ENCODE data around the gene PRXL2B.

PRXL2B gene

GRCh38 chr1:2631136-2632050, 44.8 kb downstream of the PRXL2B start:
- Mint-ChIP-seq H3K4me1 (peaks cover 5% of the 10 kb centered on the region), H3K4me3 (no peak overlapping the region), H3K36me3 (ENCODE audit: low read depth) (no peaks in the 10 kb centered on the region), H3K27ac (no peak overlapping the region), H3K27me3 (peaks cover 34% of the 10 kb centered on the region), H3K9me3 (peaks cover 8% of the 10 kb centered on the region)
- no peak for DNase-seq
- ATAC-seq: no peak

DNA sequence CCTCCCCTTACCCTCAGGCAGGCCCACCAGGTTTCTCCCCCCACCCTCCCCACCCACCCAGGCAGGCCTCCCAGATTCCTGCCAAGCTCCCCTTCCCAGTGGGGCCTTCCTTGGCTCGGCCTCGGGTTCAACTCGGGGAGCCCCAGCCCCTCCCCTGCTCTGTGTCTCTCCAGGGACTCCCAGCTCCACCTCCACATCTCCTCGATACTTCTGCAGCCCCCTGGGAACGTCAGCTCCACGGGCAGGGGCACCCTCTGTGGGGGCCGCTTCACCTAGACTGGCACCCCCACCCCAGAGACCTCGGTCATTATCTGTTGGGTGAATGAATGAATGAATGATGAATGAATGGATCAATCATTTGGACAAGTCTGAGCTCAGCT, 45.5 kb downstream of the PRXL2B start:
- H3K27ac Mint-ChIP-seq: no peak overlapping the region
- no peaks in the 10 kb centered on the region for H3K36me3 Mint-ChIP-seq (ENCODE audit: low read depth)
- H3K27me3 Mint-ChIP-seq: peaks cover 30% of the 10 kb centered on the region
- no peak for DNase-seq
- peaks cover 5% of the 10 kb centered on the region for H3K4me1 Mint-ChIP-seq
- no peak overlapping the region for H3K4me3 Mint-ChIP-seq
- no peak for ATAC-seq
- H3K9me3 Mint-ChIP-seq: peaks cover 12% of the 10 kb centered on the region

DNA sequence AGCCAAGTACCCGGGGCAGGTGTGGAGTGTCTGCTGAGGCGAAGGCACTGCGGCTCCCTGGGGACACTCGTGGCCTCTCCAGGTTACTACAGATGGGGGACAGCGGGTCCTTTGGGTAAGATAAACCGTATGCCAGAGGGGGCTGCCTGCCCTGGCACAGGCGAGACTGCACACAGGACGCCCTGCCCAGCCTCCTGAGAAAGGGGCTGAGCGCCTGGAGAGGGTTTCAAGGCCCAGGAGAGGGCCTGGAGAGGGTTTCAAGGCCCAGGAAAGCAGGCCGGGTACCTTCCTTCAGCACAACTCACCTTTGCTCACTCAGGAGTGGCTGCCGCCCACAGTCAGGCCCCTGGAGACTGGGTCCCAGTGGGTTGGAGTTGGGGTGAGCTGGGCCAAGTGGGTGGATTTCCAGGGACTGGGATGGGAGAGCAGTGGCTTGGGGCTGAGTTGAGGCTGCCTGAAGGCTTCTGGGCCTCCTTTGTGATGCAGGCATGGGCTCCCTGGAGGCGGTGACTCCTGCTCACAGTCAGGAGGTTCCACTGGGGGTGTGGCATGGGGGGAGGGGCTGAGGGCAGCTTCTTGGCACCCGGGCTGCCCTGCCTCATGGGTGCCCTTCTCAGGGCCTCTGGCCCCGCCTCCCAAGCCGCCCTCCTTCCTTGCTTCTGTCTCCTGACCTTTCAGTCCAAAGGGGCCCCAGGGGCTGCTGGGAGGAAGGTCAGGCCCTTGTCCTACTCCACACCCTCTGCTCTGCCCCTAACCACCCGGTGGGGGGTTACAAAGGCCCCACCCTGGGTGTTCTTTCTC, 46.2 kb downstream of the PRXL2B start, which contains the start of gene MMEL1:
Gene MMEL1, minus strand, starts transcription at position 456 of the 801 bp plus-strand sequence. CDS start 3,532 bp downstream, outside the sequence.
- H3K9me3 Mint-ChIP-seq: peaks cover 13% of the 10 kb centered on the region
- H3K27me3 Mint-ChIP-seq: peaks cover 23% of the 10 kb centered on the region
- no peak within 1 kb of the TSS for H3K4me3 Mint-ChIP-seq
- peak; percentile 51 for ATAC-seq
- no peak within 1 kb of the TSS for H3K27ac Mint-ChIP-seq
- H3K4me1 Mint-ChIP-seq: peaks cover 3% of the 10 kb centered on the region
- peak; percentile 32 for DNase-seq
- H3K36me3 Mint-ChIP-seq (ENCODE audit: low read depth): no peaks in the 10 kb centered on the region

GRCh38 chr1:2633366-2633935, 46.9 kb downstream of the PRXL2B start:
- ATAC-seq (no peak), DNase-seq (no peak)
- Mint-ChIP-seq H3K9me3 (peaks cover 13% of the 10 kb centered on the region), H3K4me1 (peaks cover 3% of the 10 kb centered on the region), H3K4me3 (no peak overlapping the region), H3K27ac (no peak overlapping the region), H3K36me3 (ENCODE audit: low read depth) (no peaks in the 10 kb centered on the region), H3K27me3 (peaks cover 18% of the 10 kb centered on the region)

GRCh38 chr1:2633936-2634491, 47.4 kb downstream of the PRXL2B start:
- Mint-ChIP-seq H3K36me3 (ENCODE audit: low read depth) (no peaks in the 10 kb centered on the region), H3K9me3 (peaks cover 13% of the 10 kb centered on the region), H3K4me3 (no peak overlapping the region), H3K27ac (no peak overlapping the region), H3K27me3 (peaks cover 18% of the 10 kb centered on the region), H3K4me1 (peaks cover 3% of the 10 kb centered on the region)
- DNase-seq (no peak), ATAC-seq (no peak)

- H3K27me3 Mint-ChIP-seq: peaks cover 8% of the 10 kb centered on the region
- H3K27ac Mint-ChIP-seq: no peak overlapping the region
- peaks cover 10% of the 10 kb centered on the region for H3K9me3 Mint-ChIP-seq
- ATAC-seq: no peak
- no peaks in the 10 kb centered on the region for H3K36me3 Mint-ChIP-seq (ENCODE audit: low read depth)
- no peaks in the 10 kb centered on the region for H3K4me1 Mint-ChIP-seq
- H3K4me3 Mint-ChIP-seq: no peak overlapping the region
- DNase-seq: no peak
Observed at GRCh38 chr1:2635361-2636010, 48.9 kb downstream of the PRXL2B start.

DNA sequence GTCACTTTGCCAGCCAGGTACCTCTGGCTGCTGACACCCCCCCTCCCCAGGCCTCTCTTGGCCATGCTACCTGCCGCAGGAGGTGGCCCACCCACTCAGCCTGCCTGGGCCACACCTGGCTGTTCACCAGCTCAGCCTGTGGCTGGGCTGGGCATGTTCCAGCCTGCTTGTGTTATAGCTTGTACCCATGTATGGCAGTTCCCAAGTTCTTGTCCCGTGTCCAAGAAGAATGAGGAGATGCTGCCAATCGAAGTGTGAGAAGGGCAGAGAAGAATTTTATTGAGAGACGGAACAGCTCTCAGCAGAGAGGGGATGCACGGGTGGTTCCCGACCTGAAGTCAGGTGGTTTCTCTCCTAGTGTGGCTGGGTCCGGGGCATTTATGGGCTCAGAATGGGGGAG, 50.2 kb downstream of the PRXL2B start:
- Mint-ChIP-seq H3K4me1 (no peaks in the 10 kb centered on the region), H3K4me3 (no peak overlapping the region), H3K36me3 (ENCODE audit: low read depth) (no peaks in the 10 kb centered on the region), H3K27me3 (peaks cover under 1% of the 10 kb centered on the region), H3K27ac (no peak overlapping the region), H3K9me3 (peaks cover 6% of the 10 kb centered on the region)
- no peak for DNase-seq
- ATAC-seq: no peak

DNA sequence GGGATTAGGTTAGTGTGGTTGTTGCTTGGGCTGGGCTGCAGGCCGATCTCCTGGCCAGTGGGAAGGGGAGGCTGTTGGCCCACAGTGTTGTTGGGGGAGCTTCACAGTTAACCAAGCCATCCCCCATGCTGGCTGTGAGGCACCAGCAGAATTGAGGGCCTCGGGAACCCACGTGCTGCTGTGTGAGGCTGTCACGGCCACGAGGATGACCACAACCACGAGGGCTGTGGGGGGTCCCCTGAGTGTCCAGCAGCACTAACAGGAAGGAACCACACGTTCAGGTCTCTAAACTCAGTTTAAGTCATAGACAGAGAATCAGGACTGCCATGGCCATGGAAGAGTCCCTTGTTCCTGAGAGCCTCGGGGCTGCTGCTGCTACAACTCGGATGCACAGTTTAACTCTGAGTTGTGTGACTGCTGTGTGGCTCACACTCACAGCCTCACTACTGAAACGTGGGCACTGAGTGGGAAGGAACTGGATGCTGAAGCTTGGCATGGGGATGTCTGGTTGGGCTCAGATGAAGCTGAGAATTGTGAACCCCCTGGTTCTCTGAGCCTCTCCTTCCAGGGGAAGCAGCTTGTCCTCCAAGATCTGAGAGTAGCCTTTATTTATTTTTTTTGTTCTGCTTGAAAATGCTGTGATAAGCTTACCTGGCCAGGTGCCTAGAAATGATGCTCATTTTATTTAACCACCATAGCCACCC, 51.0 kb downstream of the PRXL2B start:
- Mint-ChIP-seq H3K36me3 (ENCODE audit: low read depth) (no peaks in the 10 kb centered on the region), H3K4me3 (no peak overlapping the region), H3K4me1 (peaks cover 3% of the 10 kb centered on the region), H3K9me3 (peaks cover 6% of the 10 kb centered on the region), H3K27ac (no peak overlapping the region), H3K27me3 (no peaks in the 10 kb centered on the region)
- no peak for DNase-seq
- no peak for ATAC-seq

DNA sequence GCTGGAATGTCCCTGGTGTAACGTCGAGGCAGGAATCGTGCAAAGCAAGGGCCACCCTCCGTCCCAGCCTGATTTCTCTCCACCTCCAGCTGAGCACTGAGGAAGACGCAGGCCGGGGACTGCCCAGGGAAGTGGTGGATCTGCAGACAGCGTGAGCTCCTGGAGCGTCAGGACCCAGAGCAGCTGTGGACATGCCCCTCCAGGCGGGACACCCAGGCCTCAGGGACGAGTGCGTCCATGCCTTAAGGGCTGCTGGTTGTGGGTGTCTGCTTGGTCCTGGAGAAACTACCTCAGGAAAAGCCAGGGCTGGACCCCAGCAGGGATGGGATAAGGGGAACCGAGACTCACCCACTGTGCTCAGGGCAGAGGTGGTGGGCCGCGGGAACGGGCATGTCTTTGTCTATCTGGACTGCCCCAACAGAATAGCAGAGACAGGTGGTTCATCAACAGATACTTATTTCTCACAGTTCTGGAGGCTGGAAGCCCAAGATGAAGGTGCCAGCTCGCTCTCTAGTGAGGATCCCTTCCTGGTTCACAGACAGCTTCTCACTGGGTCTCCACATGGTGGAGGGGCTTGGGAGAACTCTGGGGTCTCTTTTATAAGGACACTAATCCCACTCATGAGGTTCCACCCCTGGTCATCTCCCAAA, 52.0 kb downstream of the PRXL2B start:
- DNase-seq (no peak), ATAC-seq (no peak)
- no peak overlapping the region for H3K4me3 Mint-ChIP-seq
- no peak overlapping the region for H3K27ac Mint-ChIP-seq
- no peaks in the 10 kb centered on the region for H3K27me3 Mint-ChIP-seq
- no peaks in the 10 kb centered on the region for H3K36me3 Mint-ChIP-seq (ENCODE audit: low read depth)
- H3K4me1 Mint-ChIP-seq: peaks cover 4% of the 10 kb centered on the region
- H3K9me3 Mint-ChIP-seq: peaks cover 6% of the 10 kb centered on the region

DNA sequence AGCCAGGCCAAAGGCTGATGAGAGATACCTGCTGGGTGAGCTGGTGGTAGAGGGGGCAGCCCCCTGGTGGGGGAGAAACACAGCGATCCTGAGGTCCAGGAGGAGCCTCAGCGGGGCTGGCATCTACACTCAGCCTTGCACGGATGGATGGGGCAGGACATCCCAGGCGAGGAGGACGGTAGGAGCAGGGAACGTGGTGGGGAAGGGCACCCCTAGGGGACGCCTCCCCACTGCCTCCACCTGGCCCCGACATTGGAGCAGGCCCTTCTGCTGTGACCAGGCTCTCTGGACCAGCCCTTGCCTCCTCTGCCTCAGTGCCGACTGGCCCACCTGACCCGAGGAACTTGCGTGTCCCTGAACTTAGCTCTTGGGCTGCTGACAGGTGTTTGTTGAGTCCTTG, 52.6 kb downstream of the PRXL2B start:
- H3K4me3 Mint-ChIP-seq: no peak overlapping the region
- H3K27ac Mint-ChIP-seq: no peak overlapping the region
- H3K27me3 Mint-ChIP-seq: no peaks in the 10 kb centered on the region
- H3K36me3 Mint-ChIP-seq (ENCODE audit: low read depth): no peaks in the 10 kb centered on the region
- H3K9me3 Mint-ChIP-seq: peaks cover 6% of the 10 kb centered on the region
- H3K4me1 Mint-ChIP-seq: peaks cover 8% of the 10 kb centered on the region
- DNase-seq: no peak
- no peak for ATAC-seq

- no peak overlapping the region for H3K4me3 Mint-ChIP-seq
- H3K9me3 Mint-ChIP-seq: peaks cover 6% of the 10 kb centered on the region
- H3K4me1 Mint-ChIP-seq: peaks cover 8% of the 10 kb centered on the region
Observed at GRCh38 chr1:2639607-2640521, 53.3 kb downstream of the PRXL2B start.

DNA sequence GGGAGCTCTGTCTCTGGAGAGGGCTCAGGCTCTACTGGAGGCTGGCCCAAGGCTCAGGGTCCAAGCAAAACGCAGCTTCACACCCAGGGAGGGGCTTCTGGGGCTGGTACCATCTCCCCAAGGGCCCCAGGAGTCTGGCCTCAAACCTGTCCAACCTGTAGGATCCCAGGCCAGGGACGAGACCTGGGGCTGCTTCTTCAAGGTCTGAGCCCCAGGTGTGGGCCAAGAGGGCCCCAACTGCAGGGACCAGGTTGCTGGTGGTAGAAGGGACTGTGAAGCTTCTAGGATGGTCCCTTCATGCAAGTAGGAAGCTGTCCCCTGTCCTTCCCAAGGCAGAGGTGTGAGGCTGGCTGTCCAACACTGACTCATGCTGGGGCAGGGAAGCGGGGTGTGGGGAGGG, 54.0 kb downstream of the PRXL2B start:
- H3K4me1 Mint-ChIP-seq: peaks cover 8% of the 10 kb centered on the region
- no peak overlapping the region for H3K27ac Mint-ChIP-seq
- ATAC-seq: no peak
- peaks cover 6% of the 10 kb centered on the region for H3K9me3 Mint-ChIP-seq
- no peak for DNase-seq
- H3K4me3 Mint-ChIP-seq: no peak overlapping the region
- no peaks in the 10 kb centered on the region for H3K36me3 Mint-ChIP-seq (ENCODE audit: low read depth)
- no peaks in the 10 kb centered on the region for H3K27me3 Mint-ChIP-seq

More at GRCh38 chr1:2639607-2640521, 53.3 kb downstream of the PRXL2B start:
- H3K27ac Mint-ChIP-seq: no peak overlapping the region
- DNase-seq (no peak), ATAC-seq (no peak)
- no peaks in the 10 kb centered on the region for H3K27me3 Mint-ChIP-seq
- no peaks in the 10 kb centered on the region for H3K36me3 Mint-ChIP-seq (ENCODE audit: low read depth)
